GM19395 (cell line): ENCODE data around the gene LAPTM4A.

Experiments
- ATAC-seq: cut with Tn5 transposase; IDR thresholded peaks from one replicate; pipeline ENCODE4 v1.9.1; 2021; ENCODE audit warnings: mild to moderate bottlenecking, moderate library complexity; ENCODE audit not compliant: unreplicated experiment

LAPTM4A gene

DNA sequence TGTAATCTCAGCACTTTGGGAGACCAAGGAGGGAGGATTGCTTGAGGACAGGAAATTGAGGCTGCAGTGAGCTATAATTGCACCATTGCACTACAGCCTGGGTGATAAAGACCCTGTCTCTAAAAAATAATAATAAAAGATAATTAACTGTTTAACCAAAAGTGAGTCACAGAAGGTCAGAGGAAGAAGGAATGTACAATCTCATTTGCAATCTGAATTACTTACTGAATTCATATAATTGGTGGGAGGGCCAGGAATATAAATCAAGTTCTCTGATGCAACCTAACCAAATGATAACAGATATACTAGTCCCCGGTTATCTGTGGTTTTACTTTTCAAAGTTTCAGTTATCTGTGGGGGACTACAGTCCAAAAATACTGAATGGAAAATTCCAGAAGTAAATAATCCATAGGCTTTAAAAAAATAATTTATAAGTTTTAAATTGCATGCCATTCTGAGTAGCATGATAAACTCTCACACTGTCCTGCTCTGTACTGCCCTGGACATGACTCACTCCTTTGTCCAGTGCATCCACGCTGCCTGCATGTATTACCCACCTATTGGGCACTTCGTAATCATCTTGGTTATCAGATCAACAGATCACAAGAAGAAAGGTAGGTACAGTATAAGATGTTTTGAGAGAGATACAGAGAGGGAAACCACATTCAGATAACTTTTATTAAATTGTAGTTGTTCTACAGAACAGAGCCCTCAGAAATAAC is 26.2 kb downstream of the LAPTM4A start:
- ATAC-seq: no peak

DNA sequence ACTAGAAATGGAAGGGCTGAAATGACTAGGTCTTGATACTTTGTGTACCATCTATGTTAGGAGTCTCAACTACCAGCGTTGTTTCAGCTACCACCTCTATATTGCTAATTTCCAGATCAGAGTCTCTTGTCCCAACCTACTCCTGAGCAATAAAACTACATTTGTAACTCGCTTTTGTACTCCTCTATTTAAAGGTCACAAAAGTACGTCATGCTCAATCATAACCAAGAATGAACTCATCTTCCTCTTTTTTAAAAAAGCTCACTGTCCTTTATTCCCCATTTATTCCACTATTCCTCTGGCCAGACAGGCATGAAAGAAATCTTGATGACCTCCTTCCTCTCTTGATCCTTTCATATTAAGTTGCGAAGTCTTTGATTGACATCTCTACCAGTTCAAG is 27.7 kb downstream of the LAPTM4A start:
- ATAC-seq: no peak

DNA sequence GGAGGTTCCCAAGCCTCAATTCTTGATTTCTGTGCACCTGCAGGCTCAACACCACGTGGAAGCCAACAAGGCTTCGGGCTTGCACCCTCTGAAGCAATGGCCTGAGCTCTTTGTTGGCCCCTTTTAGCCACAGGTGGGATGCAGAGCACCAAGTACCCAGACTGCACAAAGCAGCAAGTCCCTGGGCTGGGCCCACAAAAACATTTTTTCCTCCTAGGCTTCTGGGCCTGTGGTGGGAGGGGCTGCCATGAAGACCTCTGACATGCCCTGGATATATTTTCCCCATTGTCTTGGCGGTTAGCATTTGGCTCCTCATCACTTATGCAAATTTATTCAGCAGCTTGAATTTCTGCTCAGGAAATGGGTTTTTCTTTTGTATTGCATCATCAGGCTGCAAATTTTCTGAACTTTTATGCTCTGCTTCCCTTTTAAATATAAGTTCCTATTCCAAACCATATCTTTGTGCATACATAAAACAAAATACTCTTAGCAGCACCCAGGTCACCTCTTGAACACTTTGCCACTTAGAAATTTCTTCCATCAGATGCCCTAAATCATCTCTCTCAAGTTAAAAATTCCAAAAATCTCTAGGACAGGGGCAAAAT is 29.9 kb downstream of the LAPTM4A start:
- ATAC-seq: no peak

DNA sequence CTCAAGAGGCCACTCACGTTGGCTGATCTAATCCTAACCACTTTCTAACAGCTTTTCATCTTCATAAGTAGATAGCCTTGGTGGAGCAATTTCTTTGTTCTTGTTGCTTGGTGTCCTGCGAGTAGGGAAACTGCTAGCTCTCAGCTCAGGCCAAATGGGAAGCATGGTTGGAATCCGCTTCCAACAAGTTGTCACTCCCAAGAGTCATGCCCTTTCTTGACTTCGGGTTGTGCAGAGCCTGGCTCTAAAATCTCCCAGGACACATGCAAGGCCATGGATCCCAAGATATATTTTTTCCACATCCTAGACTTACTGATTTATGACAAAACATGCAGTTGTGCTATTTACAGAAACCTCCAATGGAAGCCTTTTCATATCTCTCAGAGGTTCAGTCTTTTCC is 31.7 kb downstream of the LAPTM4A start:
- ATAC-seq: no peak

DNA sequence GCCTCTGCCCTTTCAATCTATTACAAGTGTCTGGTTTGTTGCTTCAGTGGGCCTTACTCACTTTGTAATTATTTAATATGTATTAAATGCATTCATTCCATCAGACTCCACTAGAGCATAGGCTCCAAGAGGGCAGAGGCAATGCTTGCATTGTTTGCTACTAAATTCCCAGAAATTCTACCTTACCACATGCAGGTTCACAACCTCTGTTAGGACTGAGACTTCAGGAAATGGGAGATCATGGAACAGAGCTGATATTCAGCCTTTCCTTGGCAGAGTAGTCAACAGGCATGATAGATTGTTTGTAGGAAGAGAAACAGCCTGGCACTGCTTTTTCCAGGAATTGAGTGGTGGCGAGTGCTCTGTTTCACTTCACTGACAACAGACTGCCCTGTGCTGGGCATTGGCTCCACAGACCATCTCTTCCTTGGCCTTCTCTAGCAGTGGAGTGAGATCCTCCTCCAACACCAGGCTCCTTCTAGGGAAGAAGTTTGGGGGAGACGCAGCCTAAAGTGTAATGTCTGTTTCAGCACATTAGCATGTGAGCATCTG is 32.8 kb downstream of the LAPTM4A start:
- ATAC-seq: no peak

DNA sequence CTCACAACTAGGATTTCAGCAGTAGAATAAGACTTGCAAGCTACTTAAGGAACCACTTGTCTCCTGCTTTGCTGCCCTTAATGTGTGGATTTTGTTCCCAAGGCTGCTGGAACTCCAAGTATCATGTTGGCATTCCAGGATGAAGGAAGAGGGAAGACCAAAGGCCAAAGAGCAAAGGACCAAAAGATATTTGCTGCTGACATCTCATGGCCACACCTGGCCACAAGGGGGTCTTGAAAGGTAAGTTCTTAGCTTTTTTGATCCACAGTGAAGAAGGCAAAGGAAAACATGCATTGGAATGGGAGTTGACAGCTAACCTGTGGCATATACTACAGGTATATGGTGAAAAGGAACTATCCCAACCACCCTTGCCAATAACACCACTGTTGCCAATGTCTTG is 35.1 kb downstream of the LAPTM4A start:
- ATAC-seq: no peak

DNA sequence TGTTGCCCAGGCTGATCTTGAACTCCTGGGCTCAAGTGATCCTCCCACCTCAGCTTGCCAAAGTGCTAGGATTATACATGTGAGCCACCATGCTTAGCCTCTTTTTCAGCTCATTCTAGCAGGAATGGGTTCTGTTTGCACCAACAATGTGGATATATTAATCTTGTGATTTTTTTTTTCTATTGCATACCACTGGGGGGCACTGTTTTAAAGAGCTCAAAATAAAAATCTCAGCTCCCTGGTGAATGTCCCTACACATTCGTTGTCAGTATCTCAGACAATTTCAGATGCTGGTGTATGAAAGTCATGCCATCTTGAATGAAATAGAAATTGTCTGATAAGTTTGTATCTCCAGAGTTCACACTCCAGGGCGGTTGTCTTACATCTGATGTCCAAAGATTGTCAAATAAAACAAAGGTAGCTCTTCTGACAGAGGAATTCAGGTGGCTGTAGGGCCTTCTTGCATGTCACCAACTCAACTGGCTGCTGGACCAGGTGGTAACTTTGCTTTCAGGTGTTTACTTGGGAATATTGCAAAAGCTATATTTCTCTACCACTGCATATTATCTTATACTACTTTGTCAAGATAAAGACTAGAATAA is 35.8 kb downstream of the LAPTM4A start:
- ATAC-seq: peak; percentile 51

DNA sequence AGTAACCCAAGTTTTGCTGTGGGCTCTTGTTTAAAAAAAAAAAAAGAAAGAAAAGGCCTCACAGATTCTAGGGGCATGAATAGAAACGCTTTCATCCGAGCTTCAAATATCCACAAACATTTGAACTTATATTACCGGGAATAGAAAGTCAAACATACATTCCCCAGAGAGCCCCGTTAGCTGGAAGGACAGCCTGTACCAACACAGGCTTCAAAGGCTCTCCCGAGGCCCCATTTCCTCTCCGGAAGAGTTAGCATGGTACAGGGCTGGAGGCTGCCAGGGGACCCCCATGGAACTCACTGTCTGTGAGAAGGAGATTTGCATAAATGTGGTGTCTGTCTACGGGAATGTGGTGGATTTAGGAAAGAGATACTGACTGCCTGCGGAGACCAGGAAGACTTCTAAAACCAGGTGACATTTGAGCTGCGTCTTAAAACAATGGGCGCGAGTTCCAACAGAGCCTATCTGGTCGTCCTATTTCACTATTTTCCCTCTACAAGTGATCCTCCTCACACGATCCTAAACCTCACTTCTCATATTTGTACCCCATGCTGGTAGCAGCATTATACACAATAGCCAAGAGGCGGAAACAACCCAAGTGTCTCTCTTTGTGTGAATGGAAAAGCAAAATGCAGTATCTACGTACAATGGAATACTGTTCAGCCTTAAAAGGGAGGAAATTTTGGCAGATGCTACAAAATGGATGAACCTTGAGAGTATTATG is 38.1 kb downstream of the LAPTM4A start:
- ATAC-seq: no peak

DNA sequence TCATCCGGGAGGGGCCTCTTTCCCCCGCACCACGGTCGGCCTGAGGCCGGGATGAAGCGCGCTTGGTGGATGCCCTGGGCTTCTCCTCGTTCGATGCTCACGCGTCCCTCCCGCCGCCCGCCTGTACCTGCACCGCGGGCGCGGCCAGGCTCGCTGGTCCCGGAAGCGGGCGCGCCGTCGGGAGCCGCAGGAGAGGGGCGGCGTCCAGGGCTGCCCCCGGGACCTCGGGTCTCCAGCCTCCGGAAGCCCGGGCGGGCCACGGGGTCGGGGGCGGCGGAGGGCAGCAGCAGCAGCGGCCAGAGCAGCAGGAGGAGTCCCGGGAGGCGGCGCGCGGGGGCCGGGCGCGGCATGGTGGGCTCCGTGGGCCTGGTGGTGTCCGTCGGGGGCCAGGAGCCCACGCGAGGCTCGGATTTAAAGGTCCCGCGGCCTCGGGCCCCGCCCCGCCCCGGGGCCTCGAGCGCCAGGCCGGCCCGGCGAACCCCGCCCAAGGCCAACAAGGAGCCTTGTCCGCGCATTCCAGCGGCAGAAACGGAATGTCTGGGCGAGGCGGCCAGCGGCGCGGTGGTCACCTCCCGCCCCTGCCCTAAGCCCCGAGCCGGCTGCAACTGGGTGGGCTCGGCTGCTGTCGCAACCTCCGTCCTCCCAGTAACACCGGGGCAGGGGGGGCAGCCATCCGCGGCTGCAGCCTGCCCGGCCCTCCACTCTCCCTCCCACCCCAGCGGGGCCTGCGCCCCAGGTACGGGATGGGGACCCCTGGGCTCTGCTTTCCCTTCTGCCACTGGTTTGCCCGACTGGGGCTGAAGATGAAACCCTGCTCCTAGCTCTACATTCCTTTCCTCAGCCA is 38.9 kb downstream of the LAPTM4A start, which contains the start of gene MATN3:
Gene MATN3, minus strand, starts transcription at position 387 of the 844 bp plus-strand sequence. Its CDS starts 37 bp downstream, at position 350.
- ATAC-seq: no peak

DNA sequence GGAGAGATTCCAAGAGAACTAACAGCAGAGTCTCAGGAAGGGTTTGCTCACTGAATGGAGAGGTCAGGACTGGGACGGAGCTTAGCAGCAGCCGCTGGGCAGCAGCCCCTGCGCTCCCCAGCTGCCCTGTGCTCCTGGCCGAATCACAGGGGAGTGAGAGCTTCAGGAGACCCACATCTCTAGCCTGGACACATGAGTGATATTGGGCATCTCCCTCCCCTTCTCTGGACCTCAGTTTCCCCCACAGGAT is 39.5 kb downstream of the LAPTM4A start:
- no peak for ATAC-seq

DNA sequence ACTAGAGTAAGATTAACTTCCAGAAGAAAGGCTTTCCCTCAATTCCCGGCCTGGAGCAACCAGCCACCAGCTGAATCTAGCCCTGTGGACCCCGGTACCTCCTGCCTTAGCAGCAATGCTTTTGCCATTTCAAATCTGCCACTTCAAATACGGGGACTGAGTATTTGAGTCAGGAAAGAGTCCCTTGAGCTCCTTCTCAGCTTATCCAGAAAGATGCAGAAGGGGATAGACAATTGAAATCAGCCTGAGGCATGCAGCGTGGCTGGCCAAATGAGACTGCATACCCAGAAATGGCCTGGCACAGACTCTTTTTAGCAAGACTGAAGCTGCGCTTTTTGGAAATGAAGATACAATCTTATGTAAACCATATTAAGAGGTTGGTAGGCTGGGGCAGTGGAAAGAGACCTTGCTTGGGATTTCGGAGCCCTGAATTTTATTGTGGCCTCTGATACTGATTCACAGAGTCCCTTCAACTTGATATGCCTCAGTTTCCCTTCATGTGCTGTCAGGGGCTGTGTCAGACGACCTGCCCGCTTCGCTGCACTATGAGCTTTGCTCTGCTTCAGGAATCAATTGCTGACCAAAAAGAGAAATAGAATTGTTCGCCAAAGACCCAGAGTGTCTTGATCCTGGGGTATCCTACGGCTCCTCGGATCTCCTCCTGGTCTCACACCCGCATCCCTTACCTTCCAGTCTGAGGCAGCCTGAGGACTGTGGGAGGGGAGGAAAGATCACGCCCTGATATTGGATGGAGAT is 40.0 kb downstream of the LAPTM4A start:
- ATAC-seq: no peak

DNA sequence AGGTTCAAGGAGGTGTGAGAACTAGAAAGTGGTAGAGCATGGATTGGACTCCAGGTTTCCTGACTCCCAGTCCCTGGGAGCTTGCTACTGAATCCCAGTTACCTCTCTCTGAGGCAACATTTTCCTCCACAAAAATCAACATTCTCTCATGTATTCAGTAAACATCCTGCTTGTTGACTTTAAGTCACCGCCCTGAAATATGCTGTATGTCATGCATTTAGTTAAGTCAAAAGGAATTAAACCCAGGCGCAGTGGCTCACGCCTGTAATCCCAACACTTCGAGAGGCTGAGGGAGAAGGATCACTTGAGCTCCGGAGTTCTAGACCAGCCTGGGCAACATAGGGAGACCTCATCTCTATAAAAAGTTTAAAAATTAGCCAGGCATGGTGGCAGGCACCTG is 42.7 kb downstream of the LAPTM4A start:
- ATAC-seq: no peak

DNA sequence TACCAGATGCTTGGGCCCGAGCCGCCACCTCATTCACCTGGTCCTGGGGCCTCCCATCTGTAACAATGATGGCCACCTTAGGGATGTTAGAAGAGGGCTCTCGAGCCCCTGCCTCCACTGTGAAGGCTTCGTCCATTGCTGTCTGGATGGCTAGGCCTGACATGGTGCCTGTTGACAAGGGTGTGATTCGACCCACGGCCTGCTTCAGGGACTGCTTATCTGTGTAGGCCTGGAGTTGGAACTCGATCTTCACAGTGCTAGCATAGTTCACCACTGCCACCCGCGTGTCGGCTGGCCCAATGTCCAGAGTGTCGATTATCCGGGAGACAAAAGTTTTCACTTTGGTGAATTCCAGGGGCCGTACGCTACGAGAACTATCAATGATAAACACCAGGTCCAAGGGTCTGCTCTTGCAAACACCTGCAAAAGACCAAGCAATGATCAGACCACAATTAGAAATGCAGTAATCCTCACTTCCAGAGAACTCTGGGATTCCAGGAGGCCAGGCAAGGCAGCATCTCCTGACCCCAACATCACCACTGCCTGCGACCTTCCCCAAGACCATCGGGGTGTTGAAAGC is 45.4 kb downstream of the LAPTM4A start:
- ATAC-seq: no peak

DNA sequence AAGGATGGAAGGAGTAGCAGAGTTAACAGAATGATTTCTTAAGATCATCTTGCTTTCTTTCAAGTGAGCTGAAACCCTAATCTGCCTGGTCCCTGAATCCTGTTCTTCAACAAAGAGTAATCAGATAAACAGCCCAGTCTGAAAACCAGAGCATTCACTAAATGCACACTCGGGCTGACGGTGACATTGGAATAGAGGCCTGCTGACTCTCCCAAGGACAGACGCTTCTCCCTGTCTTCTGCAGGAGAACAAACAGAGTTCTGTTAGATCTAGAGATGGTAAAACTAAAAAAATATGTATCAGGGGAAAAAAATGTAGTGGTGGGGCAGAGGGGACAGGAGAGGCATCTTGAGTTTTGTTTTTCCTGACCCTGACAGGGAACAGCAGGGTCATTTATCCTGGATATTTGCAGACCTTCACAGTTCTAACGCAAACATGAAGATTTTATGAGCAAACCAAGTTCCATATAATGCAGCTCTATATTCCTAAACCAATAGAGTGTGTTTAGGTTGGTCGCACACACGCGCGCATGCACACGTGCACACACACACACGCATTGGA is 46.3 kb downstream of the LAPTM4A start:
- ATAC-seq: no peak

DNA sequence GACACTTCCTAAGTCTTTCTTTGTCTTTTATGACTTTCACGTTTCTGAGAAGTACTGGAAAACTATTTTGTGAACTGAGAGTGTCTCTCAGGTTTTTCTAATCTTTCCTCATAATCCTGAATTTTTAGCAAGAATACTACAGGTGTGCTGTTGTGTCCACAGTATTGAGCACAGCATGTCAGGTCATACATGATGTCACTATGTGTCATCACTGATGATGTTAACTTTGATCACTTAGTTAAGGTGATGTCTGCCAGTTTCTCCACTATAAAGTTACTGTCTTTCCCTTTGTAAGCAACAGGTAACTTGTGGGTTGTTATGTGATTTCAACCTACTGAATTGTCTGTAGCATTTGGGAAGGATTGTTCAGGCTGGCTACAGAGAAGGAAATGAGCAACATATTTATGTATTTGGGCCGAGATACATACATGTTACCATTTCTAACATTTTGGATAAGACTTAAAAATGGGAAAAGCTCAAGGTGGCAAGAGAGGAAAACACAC is 50.0 kb downstream of the LAPTM4A start:
- no peak for ATAC-seq

DNA sequence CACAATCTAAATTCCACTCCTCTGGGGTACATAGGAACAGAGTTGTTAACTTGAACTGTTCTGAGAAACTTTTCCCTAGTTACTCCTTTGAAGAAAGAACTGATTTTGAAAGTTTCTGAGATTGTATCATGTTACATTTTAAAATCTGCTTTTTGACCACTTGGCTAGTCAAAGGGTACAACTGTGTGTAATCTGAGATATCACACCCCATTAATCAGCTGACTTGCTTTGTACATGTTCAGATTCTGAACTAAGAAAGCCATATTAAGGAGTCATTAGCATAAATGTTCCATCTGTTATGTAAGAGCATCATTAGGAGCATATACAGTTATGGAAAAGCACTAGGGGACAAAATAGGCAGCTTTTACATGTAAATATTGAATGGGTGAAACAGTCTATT is 57.7 kb downstream of the LAPTM4A start:
- ATAC-seq: no peak

DNA sequence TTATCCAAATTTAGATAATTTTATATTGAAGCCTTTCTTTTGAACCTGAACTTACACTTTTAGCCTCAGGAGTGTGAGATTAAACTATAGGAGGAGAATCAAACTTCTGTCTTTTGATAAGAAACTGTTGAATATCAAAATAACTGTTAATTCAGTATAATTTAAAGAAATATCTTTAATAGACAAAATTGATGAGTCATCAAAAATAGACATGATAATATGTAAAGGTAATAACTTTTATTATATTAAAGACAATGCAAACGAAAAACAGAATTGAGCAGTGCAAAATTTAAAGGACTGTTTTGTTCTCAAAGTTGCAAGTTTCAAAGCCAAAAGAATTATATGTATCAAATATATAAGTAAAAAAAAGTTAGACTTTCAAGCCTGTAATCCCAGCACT is 59.5 kb downstream of the LAPTM4A start:
- no peak for ATAC-seq

DNA sequence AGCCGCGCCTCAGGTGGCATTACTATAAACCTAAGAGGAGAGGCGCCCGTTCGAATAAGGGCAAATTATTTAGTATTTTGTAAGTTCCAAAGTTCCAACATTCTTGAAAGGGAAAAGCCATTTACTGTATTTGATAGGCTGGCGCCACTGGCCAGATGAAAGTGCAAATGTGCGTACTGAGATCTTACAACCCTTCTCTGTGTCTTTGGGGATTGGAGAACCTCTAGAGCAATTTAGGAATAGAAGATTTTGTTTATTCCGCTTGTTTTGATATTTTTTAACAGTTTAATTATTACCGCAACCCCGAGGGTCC is 61.1 kb downstream of the LAPTM4A start:
- no peak for ATAC-seq

DNA sequence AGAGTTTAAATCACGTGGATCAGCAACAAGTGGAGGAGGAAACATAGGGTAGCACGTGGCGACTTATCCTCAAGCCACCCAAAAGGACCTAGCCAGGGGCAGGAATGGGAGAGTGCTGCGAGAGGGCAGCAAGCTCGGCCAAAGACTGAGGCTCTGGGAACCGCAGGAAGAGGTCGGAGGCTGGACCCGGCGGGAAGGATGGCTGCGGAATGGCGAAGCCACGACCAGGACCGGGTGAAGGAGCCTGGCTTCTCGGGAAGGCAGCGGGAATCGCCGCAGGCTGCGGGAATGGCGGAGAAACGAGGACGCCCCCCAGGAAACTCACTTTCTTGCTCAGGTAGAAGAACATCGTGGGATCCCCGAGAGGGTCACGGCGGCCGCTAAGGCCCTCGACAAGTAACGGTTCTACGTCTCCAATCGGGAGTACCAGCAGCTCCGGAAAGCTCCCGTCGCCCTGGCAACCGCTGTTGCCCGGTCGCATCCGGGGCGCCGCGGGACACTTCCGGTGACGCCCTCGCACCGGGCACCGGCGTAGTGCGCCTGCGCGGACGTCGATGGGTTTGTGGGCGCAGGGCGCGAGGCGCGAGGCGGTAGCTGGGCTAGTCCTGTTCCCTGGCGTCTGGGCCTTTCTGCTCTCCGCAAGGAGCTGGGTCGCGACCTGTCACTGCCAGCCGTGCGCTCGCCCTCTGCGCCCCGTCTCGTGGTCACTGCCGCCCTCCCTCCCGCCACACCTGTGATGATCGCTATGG is 61.6 kb downstream of the LAPTM4A start, which contains the start of gene WDR35:
Gene WDR35, minus strand, starts transcription at position 439 of the 749 bp plus-strand sequence. Its CDS starts 90 bp downstream, at position 349.
- peak; percentile 90 for ATAC-seq
